K562 (cell line): ENCODE results near the gene KDELR3.

Experiments
- CBX5 ChIP-seq: IDR thresholded peaks from 2 replicates; pipeline ENCODE4 v1.6.1; 2014; ENCODE audit warnings: low read depth, borderline replicate concordance
- CTCF ChIP-seq, 3 experiments: IDR thresholded peaks in 2 of 3; conservative IDR thresholded peaks in 1 of 3; 2 replicates each; pipeline ENCODE4 v1.5.1; 2011 to 2012; ENCODE audit warnings: low read length in 3 of 3, mild to moderate bottlenecking in 3 of 3, control low read depth in 2 of 3, improper control_type of control experiment in 1 of 3, inconsistent platforms in 1 of 3, low read depth in 1 of 3, mixed read lengths in 1 of 3, moderate library complexity in 1 of 3; ENCODE audit not compliant: insufficient read depth in 2 of 3
- PATZ1 ChIP-seq: fragments of 250-450 bp; sonication (Bioruptor Pico); IDR thresholded peaks from 2 replicates; pipeline ENCODE4 v1.5.0; 2020; ENCODE audit warnings: mild to moderate bottlenecking, borderline replicate concordance
- PKNOX1 ChIP-seq: fragments of 450-650 bp; IDR thresholded peaks from 2 replicates; pipeline ENCODE4 v1.6.1; 2016
- POLR2A ChIP-seq: fragments of 450-650 bp; conservative IDR thresholded peaks from 2 replicates; pipeline ENCODE4 v1.6.1; 2016
- POLR2AphosphoS5 ChIP-seq: IDR thresholded peaks from 2 replicates; pipeline ENCODE4 v1.6.1; 2011; ENCODE audit warnings: mild to moderate bottlenecking, low read depth, low read length, moderate library complexity; ENCODE audit not compliant: control insufficient read depth, insufficient read depth
- ZNF174 ChIP-seq: fragments of 250-450 bp; sonication (Bioruptor Pico); IDR thresholded peaks from 2 replicates; pipeline ENCODE4 v1.4.0; 2020; ENCODE audit warnings: mild to moderate bottlenecking
- ZNF217 ChIP-seq: sonication (generic); formaldehyde crosslinking; IDR thresholded peaks from 2 replicates; pipeline ENCODE4 v1.8.0; 2022; ENCODE audit warnings: mild to moderate bottlenecking, missing genetic modification reagents
- ZNF24 ChIP-seq: fragments of 450-650 bp; IDR thresholded peaks from 2 replicates; pipeline ENCODE4 v1.6.1; 2016

GRCh38 chr22:38456272-38456835 lies 11.5 kb upstream of the KDELR3 start:
- TF ChIP-seq PATZ1 (CRISPR knock-in tag): no peak
- TF ChIP-seq POLR2A: no peak
- TF ChIP-seq PKNOX1: no peak
- no peak for TF ChIP-seq ZNF174 (CRISPR knock-in tag)
- TF ChIP-seq CTCF (IDR thresholded peaks at IDR 0.05 in 2 of 3, conservative IDR thresholded peaks at IDR 0.05 in 1 of 3; ENCODE audit: insufficient read depth in 2 of 3, low read depth in 1 of 3, low read length in 3 of 3): no peak
- no peak for TF ChIP-seq POLR2AphosphoS5
- no peak for TF ChIP-seq ZNF24
- TF ChIP-seq ZNF217: no peak
- TF ChIP-seq CBX5: no peak
